ENCODE results near the gene ACTR10.

GRCh38 chr14:58245562-58245961 is 45.6 kb downstream of the ACTR10 start:
- TF ChIP-seq CTCF (IDR thresholded peaks at IDR 0.05) (no peak), POLR2A (IDR thresholded peaks at IDR 0.05) (no peak)
